Measurements from ENCODE around the gene WNT9B. TPM values are rescaled to one million over a fixed set of nuclear protein-coding genes. Genes with fewer than 3 reads are reported as not detected.

WNT9B gene
- total and polyA plus RNA-seq, 9 of the 15 experiments (the other 6 are each of a cell fraction or from before 2014, with no cell fraction given): not detected

GRCh38 chr17:46822388-46822921 is 28.9 kb upstream of the WNT9B start (continued):
- TF ChIP-seq LEF1 (IDR thresholded peaks at IDR 0.05): no peak
- no peak for TF ChIP-seq PRPF4 (IDR thresholded peaks at IDR 0.05; ENCODE audit: insufficient read depth, low read depth, low read length, poor library complexity, severe bottlenecking)
- TF ChIP-seq, protein P1, sequence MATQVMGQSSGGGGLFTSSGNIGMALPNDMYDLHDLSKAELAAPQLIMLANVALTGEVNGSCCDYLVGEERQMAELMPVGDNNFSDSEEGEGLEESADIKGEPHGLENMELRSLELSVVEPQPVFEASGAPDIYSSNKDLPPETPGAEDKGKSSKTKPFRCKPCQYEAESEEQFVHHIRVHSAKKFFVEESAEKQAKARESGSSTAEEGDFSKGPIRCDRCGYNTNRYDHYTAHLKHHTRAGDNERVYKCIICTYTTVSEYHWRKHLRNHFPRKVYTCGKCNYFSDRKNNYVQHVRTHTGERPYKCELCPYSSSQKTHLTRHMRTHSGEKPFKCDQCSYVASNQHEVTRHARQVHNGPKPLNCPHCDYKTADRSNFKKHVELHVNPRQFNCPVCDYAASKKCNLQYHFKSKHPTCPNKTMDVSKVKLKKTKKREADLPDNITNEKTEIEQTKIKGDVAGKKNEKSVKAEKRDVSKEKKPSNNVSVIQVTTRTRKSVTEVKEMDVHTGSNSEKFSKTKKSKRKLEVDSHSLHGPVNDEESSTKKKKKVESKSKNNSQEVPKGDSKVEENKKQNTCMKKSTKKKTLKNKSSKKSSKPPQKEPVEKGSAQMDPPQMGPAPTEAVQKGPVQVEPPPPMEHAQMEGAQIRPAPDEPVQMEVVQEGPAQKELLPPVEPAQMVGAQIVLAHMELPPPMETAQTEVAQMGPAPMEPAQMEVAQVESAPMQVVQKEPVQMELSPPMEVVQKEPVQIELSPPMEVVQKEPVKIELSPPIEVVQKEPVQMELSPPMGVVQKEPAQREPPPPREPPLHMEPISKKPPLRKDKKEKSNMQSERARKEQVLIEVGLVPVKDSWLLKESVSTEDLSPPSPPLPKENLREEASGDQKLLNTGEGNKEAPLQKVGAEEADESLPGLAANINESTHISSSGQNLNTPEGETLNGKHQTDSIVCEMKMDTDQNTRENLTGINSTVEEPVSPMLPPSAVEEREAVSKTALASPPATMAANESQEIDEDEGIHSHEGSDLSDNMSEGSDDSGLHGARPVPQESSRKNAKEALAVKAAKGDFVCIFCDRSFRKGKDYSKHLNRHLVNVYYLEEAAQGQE (IDR thresholded peaks at IDR 0.05; ENCODE audit: borderline replicate concordance): peak; percentile 83; the same call in 1 of the 2 replicates
- TF ChIP-seq, protein P1 (CRISPR knock-in tag; IDR thresholded peaks at IDR 0.05; ENCODE audit: low read depth): no peak
- TF ChIP-seq, protein P2, sequence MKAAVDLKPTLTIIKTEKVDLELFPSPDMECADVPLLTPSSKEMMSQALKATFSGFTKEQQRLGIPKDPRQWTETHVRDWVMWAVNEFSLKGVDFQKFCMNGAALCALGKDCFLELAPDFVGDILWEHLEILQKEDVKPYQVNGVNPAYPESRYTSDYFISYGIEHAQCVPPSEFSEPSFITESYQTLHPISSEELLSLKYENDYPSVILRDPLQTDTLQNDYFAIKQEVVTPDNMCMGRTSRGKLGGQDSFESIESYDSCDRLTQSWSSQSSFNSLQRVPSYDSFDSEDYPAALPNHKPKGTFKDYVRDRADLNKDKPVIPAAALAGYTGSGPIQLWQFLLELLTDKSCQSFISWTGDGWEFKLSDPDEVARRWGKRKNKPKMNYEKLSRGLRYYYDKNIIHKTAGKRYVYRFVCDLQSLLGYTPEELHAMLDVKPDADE (conservative IDR thresholded peaks at IDR 0.05; ENCODE audit: control insufficient read depth, low read depth, low read length): peak; percentile 44; the same call in 1 of the 2 replicates
- peak; percentile 68 to 93 for TF ChIP-seq RAD21 (CRISPR knock-in tag; conservative IDR thresholded peaks at IDR 0.05 in 1 of 2, IDR thresholded peaks at IDR 0.05 in 1 of 2)
- 0 out of 4 replicates have a peak, but pooled peaks of 1 of the 2 experiments have one; percentile 24 for TF ChIP-seq FOXA3 (CRISPR knock-in tag; conservative IDR thresholded peaks at IDR 0.05 in 1 of 2, IDR thresholded peaks at IDR 0.05 in 1 of 2)
- TF ChIP-seq POU5F1 (IDR thresholded peaks at IDR 0.05; ENCODE audit: borderline replicate concordance, low read depth, low read length, partially characterized antibody): no peak
- TF ChIP-seq EGR1 (conservative IDR thresholded peaks at IDR 0.05): peak; percentile 42; the same call in 1 of the 2 replicates
- peak; percentile 54; the same call in 1 of the 2 replicates for TF ChIP-seq CC2D1A (IDR thresholded peaks at IDR 0.05)
- TF ChIP-seq NR2C2 (CRISPR knock-in tag; IDR thresholded peaks at IDR 0.05): peak; percentile 40; the same call in 1 of the 2 replicates
- TF ChIP-seq NR2C2 (tag; IDR thresholded peaks at IDR 0.05): no peak
- TF ChIP-seq MLX (CRISPR knock-in tag; conservative IDR thresholded peaks at IDR 0.05): no peak
- peak; percentile 58 for TF ChIP-seq CHD4 (IDR thresholded peaks at IDR 0.05; ENCODE audit: insufficient read depth, insufficient replicate concordance, low read depth, low read length, poor library complexity, severe bottlenecking)
- TF ChIP-seq NFIC (IDR thresholded peaks at IDR 0.05): peak; percentile 31; the same call in 1 of the 2 replicates
- TF ChIP-seq ESRRA (IDR thresholded peaks at IDR 0.05; ENCODE audit: borderline replicate concordance, low read depth): no peak

All from K562 (cell line).